HL-60 (cell line): Measurements from ENCODE around the gene SUPT4H1.

Source experiments
- DNase-seq, 2 experiments: peaks; one replicate each; pipeline ENCODE4 v3.0.0-alpha.2; 2010 to 2020; ENCODE audit warnings: low read depth in 1 of 2, low spot score in 1 of 2
- H3K27ac ChIP-seq: fragments of 250-450 bp; sonication (Bioruptor Pico); replicated peaks from 2 replicates; pipeline ENCODE4 v1.5.1; 2020; ENCODE audit warnings: mild to moderate bottlenecking, moderate library complexity
- H3K27me3 ChIP-seq: fragments of 250-450 bp; sonication (Bioruptor Pico); 2 replicates; pipeline ENCODE4 v1.5.1; 2021; ENCODE audit warnings: mild to moderate bottlenecking, moderate library complexity; ENCODE audit not compliant: insufficient read depth, poor library complexity, severe bottlenecking
- H3K4me3 ChIP-seq: replicated peaks from 2 replicates; pipeline ENCODE4 v1.5.1; 2011; ENCODE audit warnings: mild to moderate bottlenecking, control low read depth, low read length; ENCODE audit not compliant: insufficient read depth
- GABPA ChIP-seq: IDR thresholded peaks from 2 replicates; pipeline ENCODE4 v1.6.1; 2012; ENCODE audit warnings: low read depth
- POLR2AphosphoS5 ChIP-seq: IDR thresholded peaks from 2 replicates; pipeline ENCODE4 v1.6.1; 2012; ENCODE audit warnings: low read depth
- REST ChIP-seq: IDR thresholded peaks from 2 replicates; pipeline ENCODE4 v1.6.1; 2012; ENCODE audit warnings: low read depth; ENCODE audit not compliant: insufficient replicate concordance
- SPI1 ChIP-seq: IDR thresholded peaks from 2 replicates; pipeline ENCODE4 v1.6.1; 2012; ENCODE audit warnings: low read depth, mild to moderate bottlenecking, borderline replicate concordance
- TF ChIP-seq, protein P1 (sequence below): IDR thresholded peaks from one replicate; pipeline ENCODE4 v1.5.1; 2011; ENCODE audit warnings: low read length, control low read depth, inconsistent platforms; ENCODE audit not compliant: insufficient read depth

SUPT4H1 gene

GRCh38 chr17:58370716-58371115, 18.7 kb upstream of the SUPT4H1 start:
- no peak for DNase-seq
- Histone ChIP-seq H3K4me3 (no peak overlapping the region), H3K27me3 (no peaks in the 10 kb centered on the region), H3K27ac (no peak overlapping the region)
- TF ChIP-seq, protein P1, sequence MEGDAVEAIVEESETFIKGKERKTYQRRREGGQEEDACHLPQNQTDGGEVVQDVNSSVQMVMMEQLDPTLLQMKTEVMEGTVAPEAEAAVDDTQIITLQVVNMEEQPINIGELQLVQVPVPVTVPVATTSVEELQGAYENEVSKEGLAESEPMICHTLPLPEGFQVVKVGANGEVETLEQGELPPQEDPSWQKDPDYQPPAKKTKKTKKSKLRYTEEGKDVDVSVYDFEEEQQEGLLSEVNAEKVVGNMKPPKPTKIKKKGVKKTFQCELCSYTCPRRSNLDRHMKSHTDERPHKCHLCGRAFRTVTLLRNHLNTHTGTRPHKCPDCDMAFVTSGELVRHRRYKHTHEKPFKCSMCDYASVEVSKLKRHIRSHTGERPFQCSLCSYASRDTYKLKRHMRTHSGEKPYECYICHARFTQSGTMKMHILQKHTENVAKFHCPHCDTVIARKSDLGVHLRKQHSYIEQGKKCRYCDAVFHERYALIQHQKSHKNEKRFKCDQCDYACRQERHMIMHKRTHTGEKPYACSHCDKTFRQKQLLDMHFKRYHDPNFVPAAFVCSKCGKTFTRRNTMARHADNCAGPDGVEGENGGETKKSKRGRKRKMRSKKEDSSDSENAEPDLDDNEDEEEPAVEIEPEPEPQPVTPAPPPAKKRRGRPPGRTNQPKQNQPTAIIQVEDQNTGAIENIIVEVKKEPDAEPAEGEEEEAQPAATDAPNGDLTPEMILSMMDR = no peak
- TF ChIP-seq POLR2AphosphoS5 (no peak), GABPA (no peak), SPI1 (no peak)

DNA sequence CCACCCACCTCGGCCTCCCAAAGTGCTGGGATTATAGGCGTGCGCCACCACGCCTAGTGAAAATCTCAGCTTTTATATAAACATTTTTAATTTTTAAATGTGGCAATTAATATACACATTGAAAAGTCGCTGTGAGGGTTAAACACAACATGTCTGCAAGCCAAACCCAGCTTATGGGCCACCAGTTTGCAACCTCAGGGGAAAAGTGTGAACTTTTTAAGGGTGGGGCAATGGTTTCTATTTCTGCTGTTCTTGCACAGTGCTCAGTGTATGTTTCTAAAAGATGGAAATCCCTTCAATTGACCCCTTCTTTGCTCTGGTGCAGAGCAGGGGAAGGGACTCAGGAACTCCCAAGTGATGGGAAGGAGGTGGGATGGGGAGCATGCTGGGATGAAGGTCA, 18.3 kb upstream of the SUPT4H1 start:
- TF ChIP-seq SPI1 (no peak), GABPA (no peak), REST (no peak), POLR2AphosphoS5 (no peak)
- TF ChIP-seq, protein P1 = no peak

GRCh38 chr17:58369214-58370031, 17.4 kb upstream of the SUPT4H1 start:
- no peaks in the 10 kb centered on the region for H3K27me3 ChIP-seq
- H3K4me3 ChIP-seq = no peak overlapping the region
- H3K27ac ChIP-seq = no peak overlapping the region
- DNase-seq = no peak
- TF ChIP-seq, protein P1 = no peak
- TF ChIP-seq POLR2AphosphoS5 (no peak), REST (no peak), SPI1 (no peak), GABPA (no peak)

More for the DNA sequence above, 18.3 kb upstream of the SUPT4H1 start:
- no peak for DNase-seq
- no peak overlapping the region for H3K27ac ChIP-seq
- no peak overlapping the region for H3K4me3 ChIP-seq
- no peaks in the 10 kb centered on the region for H3K27me3 ChIP-seq

- H3K27me3 ChIP-seq = no peaks in the 10 kb centered on the region
- TF ChIP-seq, protein P1 = no peak
- no peak for TF ChIP-seq REST
- no peak for TF ChIP-seq POLR2AphosphoS5
- no peak for TF ChIP-seq SPI1
- no peak overlapping the region for H3K4me3 ChIP-seq
- DNase-seq = no peak
- H3K27ac ChIP-seq = no peak overlapping the region
Measured at GRCh38 chr17:58368860-58369213, 16.8 kb upstream of the SUPT4H1 start.
